Pons (tissue), 1 donor: Measurements from ENCODE around the gene ARHGAP35.
A peak's percentile ranks its signal among the peaks of the same experiment; 100 is the strongest.

ENCODE experiments used
- DNase-seq: peaks from one replicate; pipeline ENCODE4 v3.0.0-alpha.2; 2016; ENCODE audit warnings: low spot score

ARHGAP35 gene

GRCh38 chr19:46904114-46905060 is 43.6 kb downstream of the ARHGAP35 start:
- no peak for DNase-seq

GRCh38 chr19:46906221-46906620 is 45.4 kb downstream of the ARHGAP35 start:
- DNase-seq: no peak

- peak; percentile 58 for DNase-seq
Measured at GRCh38 chr19:46907880-46908279, 47.1 kb downstream of the ARHGAP35 start.

GRCh38 chr19:46909356-46909755 is 48.6 kb downstream of the ARHGAP35 start:
- DNase-seq: no peak
